Measurements from ENCODE around the gene CAT. TPM values are rescaled to one million over a fixed set of nuclear protein-coding genes. Genes with fewer than 3 reads are reported as not detected.

CAT gene
- total RNA-seq, 4 donors from 2014 or later = 21.9 to 99.0 (median 39.9) TPM

GRCh38 chr11:34407121-34407813, 31.5 kb upstream of the CAT start:
- TF ChIP-seq CTCF (IDR thresholded peaks at IDR 0.05) (no peak), POLR2A (IDR thresholded peaks at IDR 0.05) (no peak)
- 12 to 38% methylated on average over 2 of the region's 2 CpGs for WGBS, 2 donors
- DNase-seq = no peak
- Histone ChIP-seq H3K27ac (peak overlapping the region in 1 of 4 donors; percentile 22), H3K4me1 (peaks cover 0 to 24% (median 0%) of the 10 kb centered on the region in 3 donors), H3K9me3 (peaks cover 0 to 3% (median 0%) of the 10 kb centered on the region in 3 donors), H3K4me3 (no peak overlapping the region), H3K36me3 (no peaks in the 10 kb centered on the region), H3K27me3 (peaks cover 0 to 51% (median 0%) of the 10 kb centered on the region in 4 donors)
- intact Hi-C loops (cut with DNase I) = no loop called here

DNA sequence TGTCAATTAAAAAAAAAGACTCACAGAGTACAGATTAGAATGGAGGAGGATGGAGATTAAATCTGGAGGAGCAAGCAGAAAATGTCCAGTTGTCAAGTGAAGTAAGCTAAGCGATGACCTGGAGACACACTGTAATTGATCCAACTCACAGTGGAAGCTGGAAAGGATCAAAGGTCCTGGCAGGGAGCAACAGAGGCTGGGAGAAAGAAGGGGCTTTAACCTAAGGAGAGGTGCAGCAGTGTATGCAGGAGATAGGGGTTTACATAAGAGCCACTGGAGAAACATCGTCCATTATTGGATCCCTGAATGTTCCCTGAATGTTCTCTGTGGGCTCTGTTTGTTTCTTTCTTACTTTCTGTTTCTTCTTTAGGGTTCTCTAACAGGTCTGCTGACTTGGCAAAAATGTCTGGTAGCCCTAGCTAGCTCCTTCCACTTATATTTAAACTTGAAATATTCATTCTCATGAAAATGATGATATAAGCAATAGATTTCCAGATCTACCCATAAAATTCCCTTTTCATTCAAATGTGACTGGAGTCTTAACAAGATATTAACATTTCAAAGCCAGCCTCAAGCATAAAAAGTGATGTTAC, 30.1 kb upstream of the CAT start:
- Histone ChIP-seq H3K36me3 (no peaks in the 10 kb centered on the region), H3K9me3 (peaks cover 0 to 16% (median 3%) of the 10 kb centered on the region in 3 donors), H3K27ac (no peak overlapping the region), H3K4me1 (peaks cover 0 to 24% (median 0%) of the 10 kb centered on the region in 3 donors), H3K4me3 (no peak overlapping the region), H3K27me3 (peaks cover 0 to 37% (median 0%) of the 10 kb centered on the region in 4 donors)
- 70 to 79% methylated on average over 2 of the region's 2 CpGs for WGBS, 2 donors
- TF ChIP-seq POLR2A (IDR thresholded peaks at IDR 0.05) (no peak), CTCF (IDR thresholded peaks at IDR 0.05) (no peak)
- no peak for DNase-seq
- intact Hi-C loops (cut with DNase I) = no loop called here

GRCh38 chr11:34411111-34411510, 27.6 kb upstream of the CAT start:
- Histone ChIP-seq H3K27me3 (peaks cover 0 to 25% (median 0%) of the 10 kb centered on the region in 4 donors), H3K27ac (no peak overlapping the region), H3K36me3 (no peaks in the 10 kb centered on the region), H3K4me3 (no peak overlapping the region), H3K4me1 (peaks cover 0 to 15% (median 0%) of the 10 kb centered on the region in 3 donors), H3K9me3 (peaks cover 0 to 24% (median 3%) of the 10 kb centered on the region in 3 donors)
- 80 to 88% methylated on average over 3 of the region's 3 CpGs for WGBS, 2 donors
- intact Hi-C loops (cut with DNase I) = no loop called here
- TF ChIP-seq POLR2A (IDR thresholded peaks at IDR 0.05) (no peak), CTCF (IDR thresholded peaks at IDR 0.05) (no peak)
- DNase-seq = no peak

DNA sequence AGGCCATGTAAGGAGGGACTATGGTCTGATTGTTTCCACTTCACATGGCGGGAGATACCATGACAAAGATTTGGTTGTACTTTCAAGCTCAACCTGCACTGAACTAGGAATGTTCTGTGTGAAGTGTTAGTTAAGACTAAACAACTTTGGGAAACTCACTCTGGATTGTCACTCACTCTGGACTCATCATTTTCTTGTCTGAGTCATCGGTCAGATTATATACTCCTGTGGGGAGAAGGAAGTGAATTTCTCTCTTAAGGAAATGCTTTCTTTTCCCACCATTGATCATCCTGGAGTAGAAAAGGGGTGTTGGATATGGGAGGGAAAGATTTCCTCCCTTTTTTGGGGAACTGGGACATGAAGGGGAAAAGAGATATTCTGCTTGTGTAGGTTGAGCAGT, 26.9 kb upstream of the CAT start:
- Histone ChIP-seq H3K4me1 (peaks cover 0 to 14% (median 0%) of the 10 kb centered on the region in 3 donors), H3K4me3 (no peak overlapping the region), H3K27me3 (peaks cover 0 to 26% (median 0%) of the 10 kb centered on the region in 4 donors), H3K27ac (no peak overlapping the region), H3K9me3 (peaks cover 0 to 24% (median 3%) of the 10 kb centered on the region in 3 donors), H3K36me3 (no peaks in the 10 kb centered on the region)
- 71 to 85% methylated on average over 2 of the region's 2 CpGs for WGBS, 2 donors
- TF ChIP-seq CTCF (IDR thresholded peaks at IDR 0.05) (no peak), POLR2A (IDR thresholded peaks at IDR 0.05) (no peak)
- intact Hi-C loops (cut with DNase I) = no loop called here
- DNase-seq = no peak

DNA sequence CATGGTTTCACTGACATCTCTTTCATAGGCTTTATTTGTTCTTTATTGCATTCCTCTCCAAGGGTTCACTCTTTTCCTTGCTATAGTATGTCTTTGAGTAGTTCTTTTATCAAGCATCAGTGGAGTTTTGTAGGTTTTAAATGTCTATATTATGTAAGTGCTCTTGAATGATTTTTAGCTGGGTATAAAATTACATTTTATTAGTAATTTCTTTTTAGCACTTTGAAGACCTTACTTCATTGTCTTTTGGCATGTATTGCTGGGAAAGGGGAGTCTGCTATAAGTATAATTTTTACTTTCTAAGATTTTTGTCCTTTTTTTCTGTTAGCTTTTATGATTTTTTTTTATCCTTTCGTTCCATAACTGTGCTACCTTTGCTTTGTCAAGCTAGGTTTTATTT, 25.5 kb upstream of the CAT start:
- no peak for DNase-seq
- 80 to 83% methylated on average over 1 of the region's 1 CpG for WGBS, 2 donors
- H3K4me3 ChIP-seq = no peak overlapping the region
- H3K27ac ChIP-seq = no peak overlapping the region
- TF ChIP-seq POLR2A (IDR thresholded peaks at IDR 0.05) = no peak
- no peak for TF ChIP-seq CTCF (IDR thresholded peaks at IDR 0.05)
- peaks cover 0 to 24% (median 3%) of the 10 kb centered on the region in 3 donors for H3K9me3 ChIP-seq
- intact Hi-C loops (cut with DNase I) = no loop called here
- no peaks in the 10 kb centered on the region for H3K36me3 ChIP-seq
- H3K4me1 ChIP-seq = no peaks in the 10 kb centered on the region
- H3K27me3 ChIP-seq = peaks cover 0 to 28% (median 0%) of the 10 kb centered on the region in 4 donors
